GM19099 (cell line): Measurements from ENCODE around the gene IQCN.

ENCODE experiments used
- POLR2A ChIP-seq: IDR thresholded peaks from 3 replicates; pipeline ENCODE4 v1.6.1; 2011; ENCODE audit warnings: low read depth; ENCODE audit not compliant: insufficient read length; ENCODE audit errors: extremely low read depth

IQCN gene

DNA sequence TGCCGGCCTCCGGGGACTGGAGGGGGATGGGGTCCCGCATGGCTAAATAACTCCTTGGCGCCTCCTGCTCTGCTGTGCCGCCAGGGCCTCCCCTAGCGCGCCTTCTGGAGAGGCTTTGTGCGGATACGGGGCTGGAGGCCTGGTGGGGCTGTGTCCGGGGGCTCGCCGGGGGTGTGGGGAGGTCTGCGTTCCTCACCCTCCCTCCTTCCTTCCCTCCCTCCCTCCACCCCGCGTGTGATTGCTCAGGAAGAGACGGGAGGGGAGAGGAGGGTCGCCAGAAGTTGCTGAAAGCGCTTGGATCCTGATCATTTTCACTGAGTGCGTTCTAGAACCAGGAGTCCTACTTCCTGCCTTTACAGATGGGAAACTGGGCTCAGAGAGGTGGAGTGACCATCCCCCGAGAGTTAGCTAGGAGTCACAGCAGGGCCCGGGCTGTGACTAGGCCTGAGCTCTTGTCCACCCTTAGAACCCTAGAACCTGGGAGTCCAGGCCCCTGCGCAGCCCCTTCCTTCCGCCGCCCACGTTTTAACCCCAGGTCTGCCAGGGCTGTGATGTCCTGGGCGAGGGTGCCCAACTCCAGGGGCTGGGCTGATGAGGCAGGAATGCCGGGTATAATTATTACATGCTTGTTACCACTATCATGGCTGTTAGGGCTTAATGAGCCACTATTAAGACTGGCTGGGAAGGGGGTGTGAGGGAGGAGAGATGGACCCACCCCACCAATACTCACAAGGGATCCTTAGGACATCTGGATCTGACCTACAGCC, 8.0 kb upstream of the IQCN start:
- peak; percentile 3 for TF ChIP-seq POLR2A

DNA sequence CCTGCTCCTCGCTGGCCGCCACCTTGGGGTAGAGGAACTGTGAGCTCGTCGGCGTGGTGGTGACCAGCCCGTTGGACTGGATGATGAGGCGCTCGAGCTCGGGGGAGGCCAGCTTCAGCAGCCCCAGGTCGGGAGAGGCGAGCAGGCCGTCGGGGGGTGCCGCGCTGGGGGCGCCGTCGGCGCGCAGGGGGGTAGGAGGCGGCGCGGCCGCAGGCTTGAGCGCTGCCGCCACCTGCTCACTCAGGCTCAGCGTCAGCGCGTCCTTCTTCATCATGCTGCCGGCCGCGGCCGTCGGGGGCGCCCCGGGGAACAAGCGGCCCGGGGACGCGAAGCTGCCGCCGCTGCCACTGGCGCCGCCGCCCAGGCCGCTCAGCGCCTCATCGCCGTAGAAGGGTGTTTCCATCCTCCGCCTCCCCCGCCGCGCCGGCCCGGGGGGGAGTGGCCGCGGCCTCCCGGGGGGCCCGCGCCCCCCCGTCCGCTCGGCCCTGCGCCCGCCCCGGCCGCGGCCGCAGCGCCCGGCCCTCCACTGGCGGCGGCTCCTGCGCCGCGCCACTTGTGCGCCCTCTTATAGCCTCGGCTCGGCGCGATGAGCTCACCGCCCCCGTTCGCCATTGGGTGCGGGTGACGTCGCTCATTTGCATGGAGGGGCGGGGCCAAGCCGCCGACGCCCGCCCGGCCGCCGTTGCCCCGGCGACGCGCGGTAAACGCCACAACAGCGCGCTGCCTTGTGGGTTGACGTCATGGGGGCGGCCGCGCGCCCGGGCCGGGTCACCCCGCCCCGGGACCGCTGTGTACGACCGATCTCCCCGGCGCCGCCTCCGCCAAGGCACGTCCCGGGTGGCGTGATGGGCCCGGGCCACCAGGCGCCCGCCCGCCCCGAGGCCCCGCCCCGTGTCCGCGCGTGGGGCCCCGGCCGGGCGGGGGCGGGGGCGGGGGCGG, 7.1 kb upstream of the IQCN start, which contains the start of gene JUND:
Gene JUND (minus strand): TSS at position 541 of the 939 bp plus-strand sequence. CDS start 138 bp downstream, at position 403.
- peak; percentile 99 for TF ChIP-seq POLR2A

DNA sequence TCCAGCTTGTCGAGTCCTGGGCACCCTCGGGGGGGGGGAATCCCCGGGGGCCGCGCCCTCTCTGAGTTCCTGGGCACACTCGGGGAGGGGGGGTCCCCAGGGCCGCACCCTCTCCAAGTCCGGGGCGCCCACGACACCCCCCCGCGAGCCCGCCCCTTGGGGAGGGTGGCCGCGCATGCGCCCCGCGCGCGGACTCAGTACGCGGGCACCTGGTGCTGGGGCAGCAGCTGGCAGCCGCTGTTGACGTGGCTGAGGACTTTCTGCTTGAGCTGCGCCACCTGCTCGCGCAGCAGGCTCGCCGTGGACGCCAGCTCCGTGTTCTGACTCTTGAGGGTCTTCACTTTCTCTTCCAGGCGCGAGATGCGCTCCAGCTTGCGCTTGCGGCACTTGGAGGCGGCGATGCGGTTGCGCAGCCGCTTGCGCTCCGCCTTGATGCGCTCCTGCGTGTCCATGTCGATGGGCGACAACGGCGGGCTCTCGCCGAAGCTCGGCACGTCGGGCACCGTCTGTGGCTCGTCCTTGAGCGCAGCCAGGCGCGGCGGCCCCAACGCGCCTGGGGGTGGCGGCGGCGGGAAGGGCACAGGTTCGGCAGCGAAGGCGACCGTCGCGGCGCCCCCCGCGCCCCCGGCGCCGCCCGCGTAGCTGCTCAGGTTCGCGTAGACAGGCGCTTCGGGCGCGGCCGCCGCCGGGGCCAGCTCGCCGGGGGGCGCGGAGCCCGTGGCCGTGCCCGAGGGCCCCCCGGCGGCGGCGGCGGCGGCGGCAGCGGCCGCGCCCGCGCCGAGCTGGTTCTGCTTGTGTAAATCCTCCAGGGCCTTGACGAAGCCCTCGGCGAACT, 6.2 kb upstream of the IQCN start:
- peak; percentile 85 for TF ChIP-seq POLR2A

DNA sequence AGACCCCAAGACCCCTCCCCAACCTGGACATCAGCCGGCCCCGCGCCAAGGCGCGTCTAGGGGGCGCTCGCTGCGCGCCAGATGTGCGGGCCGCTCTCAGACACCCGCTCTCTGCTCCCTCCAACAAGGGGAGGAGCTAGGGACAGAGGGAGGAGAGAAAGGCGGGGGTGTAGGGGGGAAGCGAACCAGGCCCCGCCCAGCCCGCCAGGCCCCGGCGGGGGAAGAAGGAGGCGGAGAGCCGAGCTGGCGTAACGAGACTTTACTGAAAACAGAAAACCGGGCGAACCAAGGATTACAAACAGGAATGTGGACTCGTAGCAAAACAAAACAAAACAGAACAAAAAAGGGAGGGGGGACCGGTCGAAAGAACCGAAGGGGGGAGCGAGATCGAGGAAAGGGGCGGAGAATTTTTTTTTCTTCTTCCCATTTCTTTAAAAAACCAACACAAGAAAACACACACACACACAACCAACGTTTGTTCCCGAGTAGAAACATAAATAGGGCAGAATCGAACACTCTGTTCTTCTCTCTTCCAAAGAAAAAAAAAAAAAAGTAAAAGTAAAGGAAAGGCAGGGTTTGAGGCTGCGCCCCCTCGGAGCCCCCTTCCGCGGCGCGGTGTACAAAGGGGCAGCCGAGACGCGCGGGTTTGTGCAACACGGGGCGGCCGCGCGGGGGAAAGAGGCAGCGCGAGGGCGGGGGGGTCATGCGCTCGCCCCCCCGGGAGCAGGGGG, 5.4 kb upstream of the IQCN start:
- TF ChIP-seq POLR2A = peak; percentile 40

DNA sequence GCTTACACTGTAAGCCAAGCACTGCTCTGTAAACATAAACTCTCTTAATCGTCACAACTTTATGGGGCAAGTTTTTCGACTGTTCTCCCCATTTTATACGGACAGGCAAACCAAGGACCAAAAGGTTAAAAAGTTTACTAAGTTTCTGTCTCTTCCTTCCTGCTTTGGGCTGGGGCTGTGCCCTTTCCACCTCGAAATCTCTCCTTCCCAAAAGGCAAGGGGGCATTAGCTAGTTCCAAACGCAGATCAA, 4.9 kb upstream of the IQCN start:
- no peak for TF ChIP-seq POLR2A

DNA sequence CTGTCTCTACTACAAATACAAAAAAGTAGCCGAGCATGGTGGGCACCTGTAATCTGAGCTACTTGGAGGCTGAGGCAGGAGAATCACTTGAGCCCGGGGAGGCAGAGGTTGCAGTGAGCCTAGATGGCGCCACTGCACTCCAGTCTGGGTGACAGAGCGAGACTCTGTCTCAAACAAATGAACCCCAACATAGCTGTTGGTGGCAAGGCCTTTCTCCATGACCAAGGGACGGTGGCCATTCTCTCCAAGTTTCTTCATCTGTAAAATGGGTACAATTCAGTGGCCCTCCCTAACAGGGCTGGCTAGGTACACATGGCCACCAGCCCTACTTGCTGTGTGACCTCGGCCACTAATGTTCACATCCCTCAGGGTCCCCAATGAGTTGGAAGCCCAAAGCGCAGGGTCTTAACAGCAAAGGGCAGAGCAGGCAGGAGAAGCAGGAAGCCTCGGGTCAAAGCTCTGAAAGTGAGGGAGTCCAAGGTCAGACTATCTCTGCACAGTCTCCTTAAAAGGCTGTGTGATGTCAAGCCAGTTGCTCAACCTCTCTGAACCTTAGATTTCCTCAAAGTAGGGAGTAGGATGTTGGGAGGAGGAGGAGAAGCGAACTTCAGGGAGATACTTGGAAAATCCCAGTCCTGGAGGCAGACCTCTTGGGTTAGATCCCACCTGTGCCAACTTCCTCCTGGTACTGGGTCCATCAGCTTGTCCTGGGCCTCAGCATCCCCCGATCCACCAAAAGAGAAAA, 4.4 kb upstream of the IQCN start:
- TF ChIP-seq POLR2A = no peak

DNA sequence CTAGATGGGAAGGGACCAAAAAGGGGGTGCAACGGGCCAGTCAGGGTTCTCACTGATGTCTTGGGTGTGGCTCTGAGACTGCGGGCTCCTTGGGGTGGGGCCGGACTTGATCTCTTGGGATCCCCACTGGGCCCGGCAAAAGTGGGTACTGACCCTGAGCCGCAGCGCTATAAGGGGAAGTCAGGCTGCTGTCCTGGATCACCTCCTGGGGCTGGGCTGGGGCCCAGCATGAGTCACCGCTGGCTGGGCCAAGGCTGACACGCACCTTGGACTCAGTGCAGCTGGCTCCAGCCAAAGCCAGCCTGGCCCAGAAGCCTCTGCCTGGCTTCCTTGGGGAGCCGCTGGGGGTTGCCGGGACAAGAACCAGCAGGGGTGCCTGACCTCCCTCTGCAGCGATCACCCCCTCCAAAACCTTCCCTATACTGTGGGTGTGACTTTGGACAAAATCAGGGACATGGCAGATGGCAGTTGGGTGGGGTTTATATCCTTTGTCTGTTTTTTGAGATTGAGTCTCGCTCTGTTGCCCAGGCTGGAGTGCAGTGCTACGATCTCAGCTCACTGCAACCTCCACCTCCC, 617 bp upstream of the IQCN start:
- no peak for TF ChIP-seq POLR2A

DNA sequence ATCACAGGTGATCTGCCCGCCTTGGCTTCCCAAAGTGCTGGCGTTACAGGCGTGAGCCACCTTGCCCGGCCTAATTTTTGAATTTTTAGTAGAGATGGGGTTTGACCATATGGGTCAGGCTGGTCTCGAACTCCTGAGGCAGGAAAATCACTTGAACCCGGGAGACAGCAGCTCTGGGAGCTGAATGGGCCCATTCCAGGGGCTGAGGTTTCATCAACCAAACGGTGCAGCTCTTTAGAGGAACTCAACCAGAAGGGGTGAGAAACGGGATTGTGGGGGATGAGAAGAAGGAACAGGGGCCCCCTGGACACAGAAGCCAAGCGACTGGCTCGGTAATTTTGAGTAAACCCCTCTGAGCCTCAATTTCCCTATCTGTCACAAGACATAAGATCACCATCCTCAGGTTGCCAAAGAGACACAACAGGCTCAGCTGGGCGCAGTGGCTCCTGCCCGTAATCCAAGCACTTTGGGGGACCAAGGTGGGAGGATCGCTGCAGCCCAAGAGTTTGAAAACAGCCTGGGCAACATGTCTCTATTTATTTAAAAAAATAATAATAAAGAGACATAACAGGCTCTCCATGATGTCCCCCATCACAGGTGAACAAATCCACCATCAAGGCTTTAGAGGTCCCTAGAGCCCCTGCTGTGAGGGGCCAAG, 562 bp downstream of the IQCN start:
- TF ChIP-seq POLR2A = no peak

DNA sequence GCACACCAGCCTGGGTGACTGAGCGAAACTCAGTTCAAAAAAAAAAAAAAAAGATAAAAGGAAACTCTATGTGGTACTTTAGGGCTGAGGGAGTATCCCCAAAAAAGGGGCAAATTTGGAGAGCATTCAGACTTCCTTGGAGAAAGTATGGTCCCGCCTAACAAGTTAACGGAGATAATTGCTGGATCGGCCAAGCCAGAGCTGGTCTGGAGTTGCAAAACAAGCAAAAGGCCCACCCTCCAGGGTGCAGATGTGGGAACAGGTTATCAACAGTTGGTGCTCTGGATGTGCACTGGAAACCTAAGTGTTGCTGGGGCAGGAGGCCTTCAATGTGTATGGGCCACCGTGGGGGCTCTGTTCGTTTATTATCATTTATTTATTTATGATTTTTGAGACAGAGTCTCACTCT, 2.8 kb downstream of the IQCN start:
- no peak for TF ChIP-seq POLR2A

DNA sequence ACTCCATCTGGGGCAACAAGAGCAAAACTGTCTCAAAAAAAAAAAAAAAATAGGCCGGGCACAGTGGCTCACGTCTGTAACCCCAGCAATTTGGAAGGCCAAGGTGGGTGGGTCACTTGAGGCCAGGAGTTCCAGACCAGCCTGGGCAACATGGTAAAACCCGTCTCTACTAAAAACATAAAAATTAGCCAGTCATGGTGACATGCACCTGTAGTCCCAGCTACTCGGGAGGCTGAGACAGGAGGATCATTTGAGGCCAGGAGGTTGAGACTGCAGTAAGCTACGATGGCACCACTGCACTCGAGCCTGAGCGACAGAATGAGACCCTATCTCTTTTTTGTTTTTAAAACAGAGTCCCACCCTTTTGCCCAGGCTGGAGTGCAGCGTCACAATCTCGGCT, 3.9 kb downstream of the IQCN start:
- no peak for TF ChIP-seq POLR2A

DNA sequence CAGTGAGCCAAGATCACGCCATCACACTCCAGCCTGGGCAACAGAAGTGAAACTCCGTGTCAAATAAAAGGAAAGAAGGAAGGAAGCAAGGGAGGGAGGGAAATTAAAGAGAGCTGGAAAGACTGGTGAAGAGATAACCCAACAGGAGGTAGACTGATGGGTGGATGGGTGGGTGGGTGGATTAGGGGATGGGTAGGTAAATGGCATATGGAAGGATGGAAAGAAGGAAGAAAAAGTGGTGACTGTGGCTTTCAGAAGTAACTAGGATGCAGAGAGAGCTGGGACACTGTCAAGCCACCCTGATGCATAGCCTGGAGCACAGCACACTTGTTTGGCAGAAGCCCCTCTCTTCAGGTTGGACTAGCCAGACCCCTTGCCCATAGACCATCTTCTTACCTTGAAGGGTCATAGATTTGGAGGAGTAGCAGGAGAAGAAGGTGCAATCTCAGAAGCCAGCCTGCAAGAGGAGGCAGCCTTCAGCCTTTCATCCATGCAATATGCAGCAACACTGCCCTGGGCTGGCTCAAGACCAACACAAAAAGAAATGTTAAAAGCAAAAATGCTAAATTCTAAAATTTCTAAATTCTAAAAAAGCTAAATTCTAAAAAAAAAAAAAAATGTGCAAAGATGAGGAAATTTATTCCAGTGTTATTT, 5.1 kb downstream of the IQCN start:
- TF ChIP-seq POLR2A = no peak

DNA sequence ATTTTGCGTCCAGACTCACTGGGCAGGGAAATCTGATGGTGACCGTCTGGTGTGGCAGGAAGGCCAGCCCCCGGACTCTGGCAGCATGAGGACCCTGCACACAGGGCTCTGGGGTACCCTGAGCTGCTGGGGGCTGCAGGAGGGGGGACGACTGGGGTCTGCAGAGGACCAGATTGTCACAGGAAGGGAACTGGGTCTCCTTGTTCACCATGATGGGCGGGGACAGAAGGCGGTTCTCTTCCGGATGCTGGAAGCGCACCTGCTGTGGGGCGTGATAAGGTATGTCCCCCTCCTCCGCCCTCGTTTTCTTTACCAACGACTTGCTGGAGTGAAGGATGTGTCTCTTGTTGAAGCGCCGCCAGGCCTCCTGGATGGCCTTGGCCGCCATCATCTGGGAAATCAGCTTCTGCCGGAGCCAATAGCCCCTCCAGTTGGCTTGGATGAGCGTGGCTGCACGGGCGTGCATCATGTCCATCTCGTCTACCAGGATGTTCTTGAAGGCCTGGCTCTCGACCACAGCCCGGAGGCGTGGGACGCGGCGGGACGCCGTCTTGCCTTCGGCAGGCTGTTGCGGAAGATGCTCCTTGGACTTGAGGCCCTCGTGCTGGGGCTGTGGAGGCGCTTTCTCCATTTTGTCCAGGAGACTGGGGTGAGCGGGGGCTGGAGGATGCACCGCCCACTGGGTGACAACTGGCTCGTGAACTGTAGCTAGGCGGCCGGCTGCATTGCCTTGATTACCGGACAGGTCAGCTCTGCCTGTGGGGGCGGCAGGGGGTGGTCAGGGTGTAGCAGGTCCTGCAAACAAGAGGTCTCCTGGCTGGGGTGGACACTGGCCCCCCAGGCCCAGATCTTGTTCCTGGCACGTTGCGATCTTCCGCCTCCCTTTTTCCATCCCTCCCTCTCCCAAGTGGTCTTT, 7.2 kb downstream of the IQCN start:
- no peak for TF ChIP-seq POLR2A

DNA sequence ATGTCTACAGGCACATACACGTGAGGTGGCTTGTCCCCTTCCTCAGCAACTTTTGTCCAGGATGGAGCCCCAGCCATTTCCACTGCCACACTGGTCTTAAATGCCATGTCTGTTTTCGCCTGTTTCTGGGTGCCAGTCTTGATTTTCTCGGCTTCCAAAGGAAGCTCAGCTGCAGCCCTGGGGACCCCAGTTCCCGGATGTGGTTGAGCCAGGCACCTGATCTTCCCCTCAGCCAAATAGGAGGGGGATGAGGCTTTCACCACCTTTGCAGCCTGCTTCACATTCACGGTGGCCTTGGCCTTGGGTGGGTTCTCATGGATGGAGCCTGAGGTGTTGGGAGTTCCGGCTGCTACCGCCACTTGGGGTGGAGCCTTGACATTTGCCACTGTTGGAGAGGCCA, 8.7 kb downstream of the IQCN start:
- no peak for TF ChIP-seq POLR2A
